Gastrocnemius medialis (tissue), 4 donors: ENCODE measurements around the gene GLYATL1.

ENCODE experiments used
- CTCF ChIP-seq, 5 experiments: fragments of 450-650 bp in 3 of 5; fragments of 200-600 bp in 2 of 5; sonication (generic) in 2 of 5; IDR thresholded peaks in 4 of 5; conservative IDR thresholded peaks in 1 of 5; 1 replicate in 4 of 5; 2 replicates in 1 of 5; pipeline ENCODE4 v1.5.1; 2016 to 2019; ENCODE audit warnings: antibody characterized with exemption in 5 of 5, mild to moderate bottlenecking in 3 of 5, moderate library complexity in 3 of 5
- POLR2A ChIP-seq, 2 donors: fragments of 450-650 bp; IDR thresholded peaks; one replicate each; pipeline ENCODE4 v1.6.1; 2017; ENCODE audit warnings: antibody characterized with exemption in 2 of 2, mild to moderate bottlenecking in 2 of 2, moderate library complexity in 2 of 2

DNA sequence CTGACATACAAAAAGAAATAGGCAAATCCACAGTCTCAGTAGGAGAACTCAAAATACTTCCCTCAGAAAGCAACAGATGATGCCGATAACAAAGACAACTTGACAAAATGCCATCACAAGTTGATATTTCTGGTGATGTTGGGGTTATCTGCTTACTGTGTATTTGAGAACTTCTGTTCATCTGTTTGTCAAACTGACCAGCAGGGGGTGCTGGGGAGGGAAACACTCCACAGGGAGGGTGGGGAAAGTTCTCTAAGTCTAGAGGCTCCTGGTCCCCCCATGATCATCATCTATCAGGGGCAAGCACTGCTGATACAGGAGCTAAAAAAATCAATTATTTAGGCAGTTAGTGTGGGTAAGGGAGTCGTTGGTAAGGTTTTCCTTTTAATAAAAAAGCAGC lies 19.2 kb downstream of the GLYATL1 start:
- TF ChIP-seq CTCF (IDR thresholded peaks at IDR 0.05 in 4 of 5, conservative IDR thresholded peaks at IDR 0.05 in 1 of 5), result no peak
- no peak for TF ChIP-seq POLR2A (IDR thresholded peaks at IDR 0.05)
